Type B pancreatic cell (in vitro differentiated cells): ENCODE data around the gene PRKCE. TPM values are rescaled to one million over a fixed set of nuclear protein-coding genes. Genes with fewer than 3 reads are reported as not detected.
A peak's percentile ranks its signal among the peaks of the same experiment; 100 is the strongest.

Experiments used
- DNase-seq: peaks from one replicate; pipeline ENCODE4 v3.0.0; 2021; ENCODE audit warnings: mixed read lengths; ENCODE audit not compliant: unreplicated experiment; ENCODE audit errors: extremely low spot score
- H3K27ac Mint-ChIP-seq: 2 replicates; pipeline ENCODE4 v1.8.0; 2021; ENCODE audit warnings: mild to moderate bottlenecking, mixed read lengths
- H3K27me3 Mint-ChIP-seq: 2 replicates; pipeline ENCODE4 v1.8.0; 2021; ENCODE audit warnings: mixed read lengths
- H3K36me3 Mint-ChIP-seq: 2 replicates; pipeline ENCODE4 v1.8.0; 2021; ENCODE audit warnings: mixed read lengths
- H3K4me1 Mint-ChIP-seq: one replicate; pipeline ENCODE4 v1.8.0; 2021; ENCODE audit warnings: mixed read lengths; ENCODE audit not compliant: unreplicated experiment
- H3K4me3 Mint-ChIP-seq: 2 replicates; pipeline ENCODE4 v1.8.0; 2021; ENCODE audit warnings: mild to moderate bottlenecking, mixed read lengths
- H3K9me3 Mint-ChIP-seq: 2 replicates; pipeline ENCODE4 v1.8.0; 2021; ENCODE audit warnings: mixed read lengths
- CTCF ChIP-seq: fragments of 200-600 bp; sonication (generic); conservative IDR thresholded peaks from 2 replicates; pipeline ENCODE4 v1.5.0; 2021; ENCODE audit warnings: antibody characterized with exemption, mild to moderate bottlenecking
- total RNA-seq: library from RNA; stranded (reverse); gene quantifications from 2 replicates; pipeline ENCODE4 v1.2.1, GENCODE V29; 2021; ENCODE audit warnings: low replicate concordance

PRKCE gene
- total RNA-seq, 1 donor from 2014 or later, result 21.2 TPM

- H3K4me3 Mint-ChIP-seq, result peak overlapping the region; percentile 20
- peak; percentile 91 for TF ChIP-seq CTCF
- no peaks in the 10 kb centered on the region for H3K36me3 Mint-ChIP-seq
- H3K27me3 Mint-ChIP-seq, result no peaks in the 10 kb centered on the region
- H3K9me3 Mint-ChIP-seq, result peaks cover 4% of the 10 kb centered on the region
- H3K27ac Mint-ChIP-seq, result no peak overlapping the region
- peak; percentile 78 for DNase-seq
- H3K4me1 Mint-ChIP-seq, result peaks cover 16% of the 10 kb centered on the region
Measured at GRCh38 chr2:46062637-46063412, 411.4 kb downstream of the PRKCE start.

GRCh38 chr2:46064396-46064795, 412.9 kb downstream of the PRKCE start:
- Mint-ChIP-seq H3K9me3 (peaks cover 4% of the 10 kb centered on the region), H3K27ac (peak overlapping the region; percentile 46), H3K36me3 (no peaks in the 10 kb centered on the region), H3K4me1 (peaks cover 16% of the 10 kb centered on the region), H3K4me3 (no peak overlapping the region), H3K27me3 (no peaks in the 10 kb centered on the region)
- TF ChIP-seq CTCF, result no peak
- DNase-seq, result no peak

GRCh38 chr2:46065152-46065551, 413.7 kb downstream of the PRKCE start:
- Mint-ChIP-seq H3K27ac (no peak overlapping the region), H3K27me3 (no peaks in the 10 kb centered on the region), H3K4me1 (peaks cover 16% of the 10 kb centered on the region), H3K4me3 (no peak overlapping the region), H3K36me3 (no peaks in the 10 kb centered on the region), H3K9me3 (peaks cover 4% of the 10 kb centered on the region)
- no peak for TF ChIP-seq CTCF
- no peak for DNase-seq

- H3K27ac Mint-ChIP-seq, result no peak overlapping the region
Measured at GRCh38 chr2:46066116-46066515, 414.6 kb downstream of the PRKCE start.

GRCh38 chr2:46066601-46067000, 415.1 kb downstream of the PRKCE start:
- no peaks in the 10 kb centered on the region for H3K27me3 Mint-ChIP-seq
- peaks cover 13% of the 10 kb centered on the region for H3K4me1 Mint-ChIP-seq
- H3K36me3 Mint-ChIP-seq, result no peaks in the 10 kb centered on the region
- TF ChIP-seq CTCF, result no peak
- DNase-seq, result no peak
- H3K27ac Mint-ChIP-seq, result no peak overlapping the region
- no peak overlapping the region for H3K4me3 Mint-ChIP-seq
- H3K9me3 Mint-ChIP-seq, result peaks cover 4% of the 10 kb centered on the region

More at GRCh38 chr2:46066116-46066515, 414.6 kb downstream of the PRKCE start:
- Mint-ChIP-seq H3K4me1 (peaks cover 16% of the 10 kb centered on the region), H3K36me3 (no peaks in the 10 kb centered on the region), H3K4me3 (no peak overlapping the region), H3K9me3 (peaks cover 4% of the 10 kb centered on the region), H3K27me3 (no peaks in the 10 kb centered on the region)
- no peak for DNase-seq
- no peak for TF ChIP-seq CTCF
